Ramos (cell line): Measurements from ENCODE around the gene ARFGEF3.
"Not testable (repeated sequence)": the region's sequence is repeated elsewhere in the genome, so short reads cannot be mapped to it uniquely, and the experiment has no call there.

Source experiments
- in situ Hi-C: fragments of 300-500 bp; cut with MboI; formaldehyde crosslinking; loops from one replicate; pipeline ENCODE4 v1.14.3; 2022; ENCODE audit warnings: low sequenced_read_pairs; ENCODE audit not compliant: unreplicated experiment

The ARFGEF3 gene

GRCh38 chr6:138336221-138336620 lies 174.5 kb downstream of the ARFGEF3 start:
- in situ Hi-C loops = no loop called here

GRCh38 chr6:138337076-138337475 lies 175.3 kb downstream of the ARFGEF3 start:
- in situ Hi-C loops = no loop called here

- in situ Hi-C loops = no loop called here
Observed at GRCh38 chr6:138339024-138339423, 177.3 kb downstream of the ARFGEF3 start.

GRCh38 chr6:138341176-138341575 lies 179.4 kb downstream of the ARFGEF3 start:
- in situ Hi-C loops = no loop called here

GRCh38 chr6:138343112-138343511 lies 181.4 kb downstream of the ARFGEF3 start:
- in situ Hi-C loops = no loop called here

GRCh38 chr6:138345565-138346285 lies 184.0 kb downstream of the ARFGEF3 start:
- in situ Hi-C loops = no loop called here

- in situ Hi-C loops = no loop called here
Observed at GRCh38 chr6:138346302-138347195, 184.8 kb downstream of the ARFGEF3 start.

- in situ Hi-C loops = no loop called here
Observed at GRCh38 chr6:138347864-138348263, 186.1 kb downstream of the ARFGEF3 start.

GRCh38 chr6:138349891-138350290 lies 188.2 kb downstream of the ARFGEF3 start:
- in situ Hi-C loops = no loop called here

- in situ Hi-C loops = no loop called here
Observed at GRCh38 chr6:138357928-138358327, 196.2 kb downstream of the ARFGEF3 start.

- in situ Hi-C loops = not testable (repeated sequence)
Observed at GRCh38 chr6:138368684-138369083, 206.9 kb downstream of the ARFGEF3 start.

GRCh38 chr6:138370631-138371451 lies 209.1 kb downstream of the ARFGEF3 start:
- in situ Hi-C loops = no loop called here

GRCh38 chr6:138371452-138371711 lies 209.6 kb downstream of the ARFGEF3 start:
- in situ Hi-C loops = no loop called here

GRCh38 chr6:138371720-138372119 lies 210.0 kb downstream of the ARFGEF3 start:
- in situ Hi-C loops = no loop called here

- in situ Hi-C loops = no loop called here
Observed at GRCh38 chr6:138372711-138373463, 211.1 kb downstream of the ARFGEF3 start.

- in situ Hi-C loops = no loop called here
Observed at GRCh38 chr6:138374230-138374629, 212.5 kb downstream of the ARFGEF3 start.

- in situ Hi-C loops = no loop called here
Observed at GRCh38 chr6:138374815-138375214, 213.1 kb downstream of the ARFGEF3 start.

- in situ Hi-C loops = no loop called here
Observed at GRCh38 chr6:138377042-138377441, 215.3 kb downstream of the ARFGEF3 start.

GRCh38 chr6:138377844-138378243 lies 216.1 kb downstream of the ARFGEF3 start, which contains the start of gene SMIM28:
TSS of gene SMIM28 (plus strand) at chr6:138377905. CDS start at chr6:138378073, 168 bp downstream.
- in situ Hi-C loops = no loop called here

- in situ Hi-C loops = no loop called here
Observed at GRCh38 chr6:138378463-138378862, 216.7 kb downstream of the ARFGEF3 start.
